Measurements from ENCODE around the gene SLC13A1.
"Not testable (repeated sequence)": the region's sequence is repeated elsewhere in the genome, so short reads cannot be mapped to it uniquely, and the experiment has no call there.

SLC13A1 gene

GRCh38 chr7:123122916-123123315 is 76.9 kb downstream of the SLC13A1 start:
- DNase-seq (ENCODE audit: insufficient read length) (no peak), FAIRE-seq (no peak)
- no peak for TF ChIP-seq TAF1 (IDR thresholded peaks at IDR 0.05; ENCODE audit: borderline replicate concordance, low read depth, low read length)
- TF ChIP-seq POLR2AphosphoS5 (IDR thresholded peaks at IDR 0.05; ENCODE audit: low read depth, low read length), result no peak
- TF ChIP-seq POLR2A (IDR thresholded peaks at IDR 0.05; ENCODE audit: low read depth, low read length), result no peak

- DNase-seq (ENCODE audit: insufficient read length), result no peak
- FAIRE-seq, result no peak
- TF ChIP-seq TAF1 (IDR thresholded peaks at IDR 0.05; ENCODE audit: borderline replicate concordance, low read depth, low read length) (no peak), POLR2A (IDR thresholded peaks at IDR 0.05; ENCODE audit: low read depth, low read length) (no peak), POLR2AphosphoS5 (IDR thresholded peaks at IDR 0.05; ENCODE audit: low read depth, low read length) (no peak)
Measured at GRCh38 chr7:123120286-123120685, 79.5 kb downstream of the SLC13A1 start.

GRCh38 chr7:123115331-123115730 is 84.4 kb downstream of the SLC13A1 start:
- DNase-seq (ENCODE audit: insufficient read length) (no peak), FAIRE-seq (no peak)
- TF ChIP-seq TAF1 (IDR thresholded peaks at IDR 0.05; ENCODE audit: borderline replicate concordance, low read depth, low read length), result no peak

- no peak for FAIRE-seq
- no peak for DNase-seq (ENCODE audit: insufficient read length)
- TF ChIP-seq TAF1 (IDR thresholded peaks at IDR 0.05; ENCODE audit: borderline replicate concordance, low read depth, low read length) (no peak), POLR2AphosphoS5 (IDR thresholded peaks at IDR 0.05; ENCODE audit: low read depth, low read length) (no peak), POLR2A (IDR thresholded peaks at IDR 0.05; ENCODE audit: low read depth, low read length) (no peak)
Measured at GRCh38 chr7:123114288-123114687, 85.5 kb downstream of the SLC13A1 start.

- FAIRE-seq, result no peak
- TF ChIP-seq POLR2AphosphoS5 (IDR thresholded peaks at IDR 0.05; ENCODE audit: low read depth, low read length) (no peak), POLR2A (IDR thresholded peaks at IDR 0.05; ENCODE audit: low read depth, low read length) (no peak), TAF1 (IDR thresholded peaks at IDR 0.05; ENCODE audit: borderline replicate concordance, low read depth, low read length) (no peak)
- no peak for DNase-seq (ENCODE audit: insufficient read length)
Measured at GRCh38 chr7:123112833-123113232, 86.9 kb downstream of the SLC13A1 start.

- FAIRE-seq (no peak), DNase-seq (ENCODE audit: insufficient read length) (no peak)
- TF ChIP-seq TAF1 (IDR thresholded peaks at IDR 0.05; ENCODE audit: borderline replicate concordance, low read depth, low read length) (no peak), POLR2A (IDR thresholded peaks at IDR 0.05; ENCODE audit: low read depth, low read length) (no peak), POLR2AphosphoS5 (IDR thresholded peaks at IDR 0.05; ENCODE audit: low read depth, low read length) (no peak)
Measured at GRCh38 chr7:123099712-123100111, 100.1 kb downstream of the SLC13A1 start.

- no peak for TF ChIP-seq POLR2A (IDR thresholded peaks at IDR 0.05; ENCODE audit: low read depth, low read length)
- TF ChIP-seq POLR2AphosphoS5 (IDR thresholded peaks at IDR 0.05; ENCODE audit: low read depth, low read length), result no peak
- no peak for TF ChIP-seq TAF1 (IDR thresholded peaks at IDR 0.05; ENCODE audit: borderline replicate concordance, low read depth, low read length)
- FAIRE-seq, result no peak
- DNase-seq (ENCODE audit: insufficient read length), result no peak
Measured at GRCh38 chr7:123096976-123097375, 102.8 kb downstream of the SLC13A1 start.

GRCh38 chr7:123096434-123096833 is 103.3 kb downstream of the SLC13A1 start:
- TF ChIP-seq POLR2A (IDR thresholded peaks at IDR 0.05; ENCODE audit: low read depth, low read length) (no peak), POLR2AphosphoS5 (IDR thresholded peaks at IDR 0.05; ENCODE audit: low read depth, low read length) (no peak), TAF1 (IDR thresholded peaks at IDR 0.05; ENCODE audit: borderline replicate concordance, low read depth, low read length) (no peak)
- no peak for FAIRE-seq
- no peak for DNase-seq (ENCODE audit: insufficient read length)

GRCh38 chr7:123090456-123090855 is 109.3 kb downstream of the SLC13A1 start:
- FAIRE-seq (no peak), DNase-seq (ENCODE audit: insufficient read length) (no peak)
- TF ChIP-seq TAF1 (IDR thresholded peaks at IDR 0.05; ENCODE audit: borderline replicate concordance, low read depth, low read length), result no peak
- no peak for TF ChIP-seq POLR2AphosphoS5 (IDR thresholded peaks at IDR 0.05; ENCODE audit: low read depth, low read length)
- TF ChIP-seq POLR2A (IDR thresholded peaks at IDR 0.05; ENCODE audit: low read depth, low read length), result no peak

- not testable (repeated sequence) for FAIRE-seq; DNase-seq (ENCODE audit: insufficient read length)
Measured at GRCh38 chr7:123086910-123087309, 112.9 kb downstream of the SLC13A1 start.

GRCh38 chr7:123084861-123085260 is 114.9 kb downstream of the SLC13A1 start:
- not testable (repeated sequence) for FAIRE-seq; DNase-seq (ENCODE audit: insufficient read length)

GRCh38 chr7:123079021-123079420 is 120.7 kb downstream of the SLC13A1 start:
- FAIRE-seq (no peak), DNase-seq (ENCODE audit: insufficient read length) (no peak)

GRCh38 chr7:123075838-123076467 is 123.8 kb downstream of the SLC13A1 start:
- FAIRE-seq (no peak), DNase-seq (ENCODE audit: insufficient read length) (no peak)
- TF ChIP-seq POLR2AphosphoS5 (IDR thresholded peaks at IDR 0.05; ENCODE audit: low read depth, low read length) (no peak), POLR2A (IDR thresholded peaks at IDR 0.05; ENCODE audit: low read depth, low read length) (no peak), TAF1 (IDR thresholded peaks at IDR 0.05; ENCODE audit: borderline replicate concordance, low read depth, low read length) (no peak)

More at GRCh38 chr7:123079021-123079420, 120.7 kb downstream of the SLC13A1 start:
- TF ChIP-seq POLR2A (IDR thresholded peaks at IDR 0.05; ENCODE audit: low read depth, low read length) (no peak), TAF1 (IDR thresholded peaks at IDR 0.05; ENCODE audit: borderline replicate concordance, low read depth, low read length) (no peak), POLR2AphosphoS5 (IDR thresholded peaks at IDR 0.05; ENCODE audit: low read depth, low read length) (no peak)
